Heart left ventricle (tissue), 16 donors: Measurements from ENCODE around the gene JPH3. TPM values are rescaled to one million over a fixed set of nuclear protein-coding genes. Genes with fewer than 3 reads are reported as not detected.

Source experiments
- ATAC-seq, 4 donors: fragments of 200-7000 bp; cut with Tn5 transposase; one replicate each; pipeline ENCODE4 v1.9.1; 2020 to 2022; ENCODE audit warnings: moderate library complexity in 4 of 4, mild to moderate bottlenecking in 3 of 4, moderate number of reproducible peaks in 1 of 4
- DNase-seq, 5 donors: peaks; one replicate each; pipeline ENCODE4 v3.0.0-alpha.2; 2020
- H3K27ac ChIP-seq, 12 donors: fragments of 200-600 bp; sonication (generic) in 4 of 12; one replicate each; pipeline versions ENCODE4 v1.5.0 to v1.8.0; 2016 to 2022; ENCODE audit warnings: mild to moderate bottlenecking in 2 of 12
- H3K27me3 ChIP-seq, 9 donors: fragments of 200-600 bp; sonication (generic) in 2 of 9; one replicate each; pipeline versions ENCODE4 v1.5.1 to v1.8.0; 2016 to 2022; ENCODE audit warnings: mild to moderate bottlenecking in 3 of 9
- H3K36me3 ChIP-seq, 9 donors: fragments of 200-600 bp; sonication (generic) in 2 of 9; one replicate each; pipeline versions ENCODE4 v1.5.0 to v1.8.0; 2018 to 2022; ENCODE audit warnings: mild to moderate bottlenecking in 2 of 9
- H3K4me1 ChIP-seq, 12 donors: fragments of 200-600 bp; sonication (generic) in 4 of 12; one replicate each; pipeline versions ENCODE4 v1.5.0 to v1.8.0; 2016 to 2022; ENCODE audit warnings: mild to moderate bottlenecking in 3 of 12
- H3K4me3 ChIP-seq, 12 donors: fragments of 200-600 bp; sonication (generic) in 4 of 12; one replicate each; pipeline versions ENCODE4 v1.5.0 to v1.8.0; 2017 to 2022; ENCODE audit warnings: mild to moderate bottlenecking in 9 of 12, moderate library complexity in 4 of 12
- H3K9me3 ChIP-seq, 12 donors: fragments of 200-600 bp; sonication (generic) in 4 of 12; one replicate each; pipeline versions ENCODE4 v1.5.0 to v1.8.0; 2016 to 2022; ENCODE audit warnings: mild to moderate bottlenecking in 1 of 12
- CTCF ChIP-seq, 12 donors: fragments of 200-600 bp; sonication (generic) in 4 of 12; IDR thresholded peaks; one replicate each; pipeline versions ENCODE4 v1.5.0 to v1.8.0; 2018 to 2022; ENCODE audit warnings: antibody characterized with exemption in 12 of 12, mild to moderate bottlenecking in 5 of 12
- POLR2A ChIP-seq, 2 donors: fragments of 450-650 bp; IDR thresholded peaks; one replicate each; pipeline ENCODE4 v1.6.1; 2017; ENCODE audit warnings: antibody characterized with exemption in 2 of 2, mild to moderate bottlenecking in 2 of 2, moderate library complexity in 2 of 2
- WGBS, 4 donors: extraction: QIAGEN DNeasy Blood & Tissue Kit in 2 of 4; methylation state at CpG; one replicate each; pipeline versions ENCODE4 v1.1.5 to v1.1.7; 2013 to 2018; 5-methylcytosine and 5-hydroxymethylcytosine counted together
- intact Hi-C, 10 donors: fragments of 100-400 bp; cut with DNase I; formaldehyde crosslinking; loops; one replicate each; pipeline versions ENCODE4 v1.11.1 to v1.14.2; 2022
- polyA plus RNA-seq, 2 donors: library from polyadenylated mRNA; stranded (reverse); fragments of 200-250 nt; gene quantifications; one replicate each; pipeline ENCODE4 v1.2.3, GENCODE V29; 2013
- total RNA-seq, 9 donors: library from RNA; depleted of rRNA in 2 of 9; stranded (reverse); fragments of >200 nt in 2 of 9; fragmentation: NEBNext Ultra II Directional in 3 of 9; extraction: Animal tissue kit (Norgen Biotek cat#: 25700) in 3 of 9; gene quantifications; one replicate each; pipeline versions ENCODE4 v1.1.0 to v1.2.4, GENCODE V29; 2016 to 2023
- donor health status: ischemic (EF 13 %, LVEDD 7.1; RV severe dilation, severe dysfunction).
- donor health status: healthy with polysubstance abuse.
- donor health status: DM: no; HTN: yes; CAD: no.
- donor health status: DM: no; HTN: no; CAD: no.
- donor health status: ischemic (EF 25% LVEDD 6.9; RV normal size, moderate dysfunction).
- donor health status: ischemic (EF 25% LVEDD 5.7; RV mildly dilated, moderate dysfunction).
- donor health status: healthy.
- donor health status: DM: yes; HTN: yes; CAD: no.
- donor health status: ischemic (EF 35%, LVEDD 5.7; RV mildly dilated, moderate dysfunction).
- donor health status: nonischemic (EF 11% LVEDD 7.7; RV severe dilation, severe dysfunction).
- donor health status: DM: yes; HTN: yes; CAD: no.
- donor health status: PGD.
- donor health status: ischemic (EF 29% LVEDD 5.4; RV normal size, mild dysfunction).
- donor health status: nonischemic (EF 23%, LVEDD 6.1; RV moderate dilation, normal function).

Gene JPH3
- total and polyA plus RNA-seq, 11 donors, result 0.03 to 0.58 (median 0.21) TPM; not detected in 7

DNA sequence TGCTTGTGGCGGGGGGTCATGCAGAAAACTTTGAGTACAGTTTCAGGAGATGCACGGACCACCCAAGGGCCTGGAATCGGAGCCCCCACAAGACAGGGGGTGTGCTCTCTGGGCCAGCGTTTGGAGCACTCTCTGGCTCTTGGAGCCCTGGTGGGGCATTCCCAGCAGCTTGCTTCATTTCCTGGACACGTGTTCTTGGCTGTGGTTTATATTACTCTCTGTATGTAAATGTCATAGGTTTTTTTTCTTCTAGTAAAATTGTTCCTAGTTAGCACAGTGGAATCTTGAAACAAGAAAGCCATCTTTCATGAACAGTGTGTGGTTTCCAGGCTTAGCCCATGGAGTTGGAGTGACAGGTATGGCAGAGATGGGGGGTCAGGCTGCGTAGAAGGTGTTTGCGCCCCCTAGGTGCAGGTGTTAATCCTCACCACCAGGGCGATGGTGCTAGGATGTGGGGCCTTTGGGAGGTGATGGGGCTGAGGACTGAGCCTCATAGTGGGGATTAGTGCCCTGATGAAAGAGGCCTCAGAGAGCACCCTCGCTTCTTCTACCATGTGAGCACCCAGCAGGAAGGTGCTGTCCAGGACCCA is 79.8 kb downstream of the JPH3 start:
- no peak for DNase-seq
- WGBS, 4 donors, result 44 to 49% (median 47%) methylated on average over 9 of the region's 9 CpGs
- ATAC-seq, result no peak
- Histone ChIP-seq H3K4me3 (no peak overlapping the region), H3K4me1 (no peaks in the 10 kb centered on the region), H3K27me3 (peaks cover 0 to 39% (median 3%) of the 10 kb centered on the region in 9 donors), H3K27ac (no peak overlapping the region), H3K9me3 (no peaks in the 10 kb centered on the region), H3K36me3 (no peaks in the 10 kb centered on the region)
- intact Hi-C loops, result no loop called here
- TF ChIP-seq POLR2A (IDR thresholded peaks at IDR 0.05) (no peak), CTCF (IDR thresholded peaks at IDR 0.05) (peak in 1 of 12 donors; percentile 10)

DNA sequence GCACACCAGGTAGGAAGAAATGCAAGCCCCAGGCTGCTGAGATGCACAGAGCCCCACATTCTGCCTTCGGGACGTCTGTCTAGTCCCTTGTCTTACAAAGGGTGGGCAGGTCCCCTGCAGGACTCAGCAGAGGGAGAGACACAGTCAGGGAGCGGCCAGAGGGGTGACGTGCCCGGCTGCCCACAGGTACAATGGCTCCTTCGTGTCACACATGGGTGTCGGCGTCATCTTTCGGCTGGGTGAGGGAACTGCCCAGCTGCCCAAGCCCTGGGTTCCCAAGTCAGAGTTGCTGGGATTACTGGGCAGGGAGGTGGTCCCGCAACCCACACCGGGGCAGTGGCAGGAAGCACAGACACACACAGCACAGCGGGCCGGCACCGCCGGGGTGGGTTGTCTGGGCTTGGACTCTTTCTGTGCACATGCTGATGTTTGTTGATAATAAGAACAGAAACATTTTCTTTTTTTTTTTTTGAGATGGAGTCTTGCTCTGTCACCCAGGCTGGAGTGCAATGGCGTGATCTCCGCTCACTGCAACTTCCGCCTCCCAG is 80.6 kb downstream of the JPH3 start:
- Histone ChIP-seq H3K27ac (no peak overlapping the region), H3K27me3 (peaks cover 0 to 47% (median 3%) of the 10 kb centered on the region in 9 donors), H3K36me3 (no peaks in the 10 kb centered on the region), H3K4me3 (no peak overlapping the region), H3K4me1 (no peaks in the 10 kb centered on the region), H3K9me3 (no peaks in the 10 kb centered on the region)
- TF ChIP-seq POLR2A (IDR thresholded peaks at IDR 0.05) (no peak), CTCF (IDR thresholded peaks at IDR 0.05) (no peak)
- 85 to 95% (median 88%) methylated on average over 11 to 18 of the region's 18 CpGs for WGBS, 4 donors
- intact Hi-C loops, result no loop called here
- no peak for ATAC-seq
- DNase-seq, result no peak

DNA sequence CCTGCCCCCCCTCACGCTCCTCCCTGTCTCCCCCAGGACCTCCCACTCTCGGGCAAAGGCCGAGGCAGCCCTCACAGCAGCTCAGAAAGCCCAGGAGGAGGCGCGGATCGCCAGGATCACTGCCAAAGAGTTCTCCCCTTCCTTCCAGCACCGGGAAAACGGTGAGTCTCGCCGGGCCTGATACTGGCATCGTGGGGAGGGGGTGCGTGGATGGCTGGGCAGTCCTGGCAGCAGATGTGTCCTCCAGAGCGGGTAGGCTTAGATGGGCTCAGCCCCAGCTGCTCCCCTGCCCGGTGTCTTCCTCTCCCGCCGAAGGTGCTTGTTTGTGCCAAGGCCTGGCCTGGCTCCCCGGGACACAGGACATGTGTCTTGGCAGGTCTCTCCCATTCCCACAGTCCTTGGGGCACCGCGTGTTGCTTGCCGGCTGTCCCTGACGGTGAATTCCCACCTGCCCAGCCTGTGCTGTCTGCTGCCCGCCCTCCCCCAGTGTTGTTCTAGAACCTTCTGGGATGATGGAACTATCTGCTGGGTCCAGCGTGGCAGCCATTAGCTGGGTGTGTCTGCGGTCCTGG is 81.9 kb downstream of the JPH3 start:
- H3K27me3 ChIP-seq, result peaks cover 0 to 53% (median 5%) of the 10 kb centered on the region in 9 donors
- no peak overlapping the region for H3K4me3 ChIP-seq
- WGBS, 4 donors, result 78 to 85% (median 79%) methylated on average over 10 to 24 of the region's 24 CpGs
- intact Hi-C loops, result no loop called here
- H3K36me3 ChIP-seq, result no peaks in the 10 kb centered on the region
- no peaks in the 10 kb centered on the region for H3K4me1 ChIP-seq
- no peak overlapping the region for H3K27ac ChIP-seq
- no peak for TF ChIP-seq CTCF (IDR thresholded peaks at IDR 0.05)
- no peak for TF ChIP-seq POLR2A (IDR thresholded peaks at IDR 0.05)
- H3K9me3 ChIP-seq, result no peaks in the 10 kb centered on the region
- ATAC-seq (no peak), DNase-seq (no peak)

- Histone ChIP-seq H3K36me3 (no peaks in the 10 kb centered on the region), H3K27me3 (peaks cover 0 to 60% (median 5%) of the 10 kb centered on the region in 9 donors), H3K4me3 (no peak overlapping the region), H3K4me1 (no peaks in the 10 kb centered on the region), H3K27ac (no peak overlapping the region), H3K9me3 (no peaks in the 10 kb centered on the region)
- no peak for ATAC-seq
- intact Hi-C loops, result no loop called here
- TF ChIP-seq POLR2A (IDR thresholded peaks at IDR 0.05) (no peak), CTCF (IDR thresholded peaks at IDR 0.05) (no peak)
- no peak for DNase-seq
- 83 to 93% (median 86%) methylated on average over 24 to 35 of the region's 35 CpGs for WGBS, 4 donors
Observed at GRCh38 chr16:87684711-87685404, 82.5 kb downstream of the JPH3 start.
